Inflammatory macrophage (primary cell): Measurements from ENCODE around the gene THSD4.
"Not testable (repeated sequence)": the region's sequence is repeated elsewhere in the genome, so short reads cannot be mapped to it uniquely, and the experiment has no call there.

Experiments used
- DNase-seq, 2 donors: peaks; one replicate each; pipeline ENCODE4 v3.0.0-alpha.2; 2020 to 2022

Gene THSD4

GRCh38 chr15:71230303-71230702 lies 115.0 kb downstream of the THSD4 start:
- DNase-seq, result no peak

GRCh38 chr15:71231758-71232157 lies 116.5 kb downstream of the THSD4 start:
- no peak for DNase-seq

DNA sequence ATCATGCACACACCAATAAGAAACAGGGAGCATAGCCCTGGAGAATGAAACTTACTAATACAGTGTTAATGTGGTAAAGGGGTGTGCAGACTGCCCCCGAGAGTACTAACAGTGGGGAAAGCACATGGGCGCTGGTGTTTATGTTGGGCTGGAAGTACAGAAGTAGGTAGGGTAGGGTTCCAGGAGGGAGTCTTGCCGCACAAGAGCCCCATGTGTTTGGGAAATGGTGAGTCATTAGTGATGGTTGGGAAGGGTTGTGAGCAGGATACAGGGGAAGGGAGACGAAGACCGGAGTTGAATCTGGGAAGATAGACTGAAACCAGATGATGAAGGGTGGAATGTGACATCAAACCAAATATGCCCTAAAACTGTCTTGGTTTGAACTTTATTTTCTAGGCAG lies 117.1 kb downstream of the THSD4 start:
- no peak for DNase-seq

GRCh38 chr15:71237456-71238188 lies 122.4 kb downstream of the THSD4 start:
- no peak for DNase-seq

GRCh38 chr15:71238926-71239325 lies 123.7 kb downstream of the THSD4 start:
- DNase-seq, result no peak

- DNase-seq, result no peak
These were observed 124.5 kb downstream of the THSD4 start for GRCh38 chr15:71239592-71240364.

DNA sequence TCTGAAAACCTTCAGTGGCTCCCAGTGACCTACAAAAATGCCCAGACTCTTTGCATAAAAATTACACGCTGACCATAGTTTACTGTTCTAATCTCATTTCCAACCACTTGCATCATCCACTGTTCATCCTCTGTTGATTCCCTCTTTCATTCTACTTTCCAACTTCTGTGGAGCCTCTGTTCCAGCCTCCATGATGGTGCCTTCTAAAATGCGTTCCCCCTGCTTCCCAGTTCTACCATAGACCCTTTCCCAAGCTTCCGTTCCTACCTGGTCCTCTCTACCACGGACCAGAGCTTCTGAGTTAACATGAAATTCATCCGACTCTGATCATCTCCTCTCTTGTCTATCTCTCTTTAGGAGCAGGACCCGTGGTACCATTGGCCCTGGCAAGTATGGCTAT lies 127.0 kb downstream of the THSD4 start:
- DNase-seq, result no peak

DNA sequence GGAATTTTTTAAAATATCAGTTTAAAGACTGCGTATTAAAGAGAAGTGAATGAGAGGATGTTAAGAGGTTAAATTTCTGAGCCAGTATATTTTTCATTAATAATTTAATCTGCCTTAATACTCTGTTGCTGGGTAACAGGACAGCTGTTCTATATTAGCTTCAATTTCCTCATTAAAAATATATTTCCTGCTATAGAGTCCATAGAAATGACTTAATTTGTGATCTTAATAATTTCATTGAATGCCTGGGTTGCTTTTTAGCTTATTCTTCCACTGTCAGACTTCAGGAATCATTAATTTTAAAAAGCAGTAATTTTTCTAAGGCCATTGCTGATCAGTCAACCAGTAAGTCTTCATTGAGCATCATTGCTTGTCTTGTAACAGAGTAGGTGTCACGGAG lies 129.0 kb downstream of the THSD4 start:
- DNase-seq, result no peak

- DNase-seq, result no peak
These were observed 130.3 kb downstream of the THSD4 start for GRCh38 chr15:71245588-71245987.

GRCh38 chr15:71248386-71248785 lies 133.1 kb downstream of the THSD4 start:
- no peak for DNase-seq

GRCh38 chr15:71249986-71250385 lies 134.7 kb downstream of the THSD4 start:
- DNase-seq, result no peak

- DNase-seq, result no peak
These were observed 135.8 kb downstream of the THSD4 start for GRCh38 chr15:71250936-71251583.

- DNase-seq, result no peak
These were observed 136.3 kb downstream of the THSD4 start for GRCh38 chr15:71251584-71252043.

- DNase-seq, result no peak
These were observed 136.9 kb downstream of the THSD4 start for GRCh38 chr15:71252044-71252739.

DNA sequence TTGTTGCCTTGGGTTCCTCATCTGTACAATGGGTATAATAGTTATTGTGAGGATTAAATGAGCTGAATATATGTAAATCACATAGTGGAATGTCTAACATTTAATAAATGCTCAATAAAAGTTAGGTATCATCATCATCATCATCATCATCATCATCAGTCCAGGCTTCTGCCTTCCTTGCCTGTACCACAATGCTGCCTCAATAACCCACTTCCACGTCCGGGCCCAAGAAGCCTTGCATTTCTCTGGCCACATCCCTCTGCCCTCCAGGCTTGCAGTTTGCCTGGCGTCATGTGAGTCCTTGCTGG lies 137.4 kb downstream of the THSD4 start:
- DNase-seq, result no peak

- no peak for DNase-seq
These were observed 139.2 kb downstream of the THSD4 start for GRCh38 chr15:71254491-71254890.

GRCh38 chr15:71256934-71257664 lies 141.8 kb downstream of the THSD4 start:
- no peak for DNase-seq

- no peak for DNase-seq
These were observed 144.6 kb downstream of the THSD4 start for GRCh38 chr15:71259866-71260265.

- no peak for DNase-seq
These were observed 146.1 kb downstream of the THSD4 start for GRCh38 chr15:71261418-71261817.

GRCh38 chr15:71261909-71262308 lies 146.6 kb downstream of the THSD4 start:
- DNase-seq, result no peak

GRCh38 chr15:71262599-71262998 lies 147.3 kb downstream of the THSD4 start:
- no peak for DNase-seq

GRCh38 chr15:71265606-71266005 lies 150.3 kb downstream of the THSD4 start:
- DNase-seq, result not testable (repeated sequence)
